Left cardiac atrium (tissue), 4 donors: Measurements from ENCODE around the gene CMC2. TPM values are rescaled to one million over a fixed set of nuclear protein-coding genes. Genes with fewer than 3 reads are reported as not detected.
A peak's percentile ranks its signal among the peaks of the same experiment; 100 is the strongest.

ENCODE experiments used
- ATAC-seq, 2 donors: fragments of 200-7000 bp; cut with Tn5 transposase; one replicate each; pipeline ENCODE4 v1.9.1; 2020; ENCODE audit warnings: mild to moderate bottlenecking in 2 of 2, moderate library complexity in 2 of 2
- DNase-seq: peaks from one replicate; pipeline ENCODE4 v3.0.0-alpha.2; 2020
- intact Hi-C, 2 donors: fragments of 100-400 bp; cut with DNase I; formaldehyde crosslinking; loops; one replicate each; pipeline versions ENCODE4 v1.14.1 to v1.15.1; 2022 to 2023
- total RNA-seq, 2 donors: library from RNA; stranded (reverse); fragmentation: NEBNext Ultra II Directional; extraction: Animal tissue kit (Norgen Biotek cat#: 25700); gene quantifications; one replicate each; pipeline ENCODE4 v1.2.1, GENCODE V29; 2021
- donor health status: DM: no; HTN: yes; CAD: no.
- donor health status: DM: no; HTN: yes; CAD: no; lungs with severe emphysema.
- donor health status: DM: yes; HTN: yes; CAD: no.
- donor health status: Dilated cardiomyopathy.

Gene CMC2
- total RNA-seq, 2 donors from 2014 or later = 129 to 139 TPM

DNA sequence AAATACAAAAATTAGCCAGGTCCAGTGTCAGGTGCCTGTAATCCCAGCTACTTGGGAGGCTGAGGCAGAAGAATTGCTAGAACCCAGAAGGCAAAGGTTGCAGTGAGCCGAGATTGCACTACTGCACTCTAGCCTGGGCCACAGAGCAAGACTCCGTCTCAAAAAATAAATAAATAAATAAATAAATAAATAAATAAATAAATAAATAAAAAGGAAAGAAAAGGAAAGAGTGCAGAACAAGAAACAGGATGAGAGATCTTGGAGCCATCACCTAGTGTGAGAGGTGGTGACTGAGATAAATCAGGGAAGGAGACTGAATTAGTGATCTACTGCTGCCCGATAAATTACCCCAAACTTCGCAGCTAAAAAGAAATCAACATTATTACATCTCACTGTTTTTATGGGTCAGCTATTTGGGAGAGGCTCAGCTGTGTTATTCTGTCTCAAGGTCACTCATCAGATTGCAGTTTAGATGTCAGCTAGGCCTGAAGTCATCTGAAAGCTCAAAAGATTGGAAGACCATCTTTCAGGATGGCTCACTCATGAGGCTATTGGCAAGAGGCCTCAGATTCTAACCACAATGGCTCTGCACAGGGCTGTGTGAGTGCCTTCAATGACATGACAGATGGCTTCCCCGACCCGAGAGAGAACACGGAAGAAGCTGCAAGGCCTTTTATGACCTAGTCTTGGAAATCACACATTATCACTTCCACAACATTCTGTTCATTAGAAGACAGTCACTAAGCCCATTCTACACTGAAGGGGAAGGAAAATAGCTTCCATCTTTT, 66.4 kb downstream of the CMC2 start:
- intact Hi-C loops = no loop called here
- ATAC-seq = no peak
- DNase-seq = no peak

DNA sequence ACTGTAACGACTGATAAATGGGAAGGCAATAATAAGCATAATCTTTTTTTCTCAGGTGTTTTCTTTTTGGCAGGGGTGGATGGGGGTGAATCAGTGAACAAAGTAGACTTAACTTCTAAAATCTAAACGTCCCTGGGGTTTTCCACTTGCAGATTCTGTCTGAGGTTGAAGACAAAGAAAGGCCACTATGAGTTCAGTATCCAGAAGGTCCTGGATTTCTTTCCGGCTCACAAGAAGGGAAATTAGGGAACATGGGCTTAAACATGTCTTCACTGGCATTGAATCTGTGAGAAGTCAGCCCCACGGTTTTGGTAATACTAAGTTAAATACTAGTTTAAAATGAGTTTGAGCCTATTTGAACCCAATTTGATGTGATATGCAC, 67.8 kb downstream of the CMC2 start:
- DNase-seq = no peak
- no peak for ATAC-seq
- intact Hi-C loops = no loop called here

GRCh38 chr16:80938004-80938878, 68.4 kb downstream of the CMC2 start:
- intact Hi-C loops = no loop called here
- ATAC-seq = peak; percentile 88 to 94
- peak; percentile 70 for DNase-seq

- DNase-seq (no peak), ATAC-seq (no peak)
- intact Hi-C loops = no loop called here
These were observed 70.3 kb downstream of the CMC2 start for GRCh38 chr16:80936410-80936809.

DNA sequence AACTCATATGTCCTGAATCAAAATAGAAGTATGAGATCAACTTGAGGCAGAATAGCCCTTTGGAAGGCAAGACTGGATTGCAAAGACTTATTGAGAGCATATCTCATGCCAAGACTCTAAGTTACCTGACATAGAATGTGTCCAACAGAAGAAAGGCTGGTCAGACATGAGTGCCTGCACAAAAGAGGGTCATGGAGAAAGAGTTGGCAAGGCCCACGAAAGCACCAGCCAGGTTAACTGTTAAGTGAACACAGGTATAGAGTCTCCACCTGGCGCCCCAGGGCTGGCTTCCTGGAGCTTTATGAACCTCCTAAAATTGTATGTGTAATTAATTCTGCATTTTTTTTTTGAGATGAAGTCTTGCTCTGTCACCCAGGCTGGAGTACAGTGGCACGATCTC, 71.0 kb downstream of the CMC2 start:
- no peak for ATAC-seq
- intact Hi-C loops = no loop called here

GRCh38 chr16:80932708-80933095, 74.0 kb downstream of the CMC2 start:
- ATAC-seq (peak; percentile 42 to 61), DNase-seq (peak; percentile 83)
- intact Hi-C loops = no loop called here

More for the DNA sequence above, 71.0 kb downstream of the CMC2 start:
- no peak for DNase-seq

DNA sequence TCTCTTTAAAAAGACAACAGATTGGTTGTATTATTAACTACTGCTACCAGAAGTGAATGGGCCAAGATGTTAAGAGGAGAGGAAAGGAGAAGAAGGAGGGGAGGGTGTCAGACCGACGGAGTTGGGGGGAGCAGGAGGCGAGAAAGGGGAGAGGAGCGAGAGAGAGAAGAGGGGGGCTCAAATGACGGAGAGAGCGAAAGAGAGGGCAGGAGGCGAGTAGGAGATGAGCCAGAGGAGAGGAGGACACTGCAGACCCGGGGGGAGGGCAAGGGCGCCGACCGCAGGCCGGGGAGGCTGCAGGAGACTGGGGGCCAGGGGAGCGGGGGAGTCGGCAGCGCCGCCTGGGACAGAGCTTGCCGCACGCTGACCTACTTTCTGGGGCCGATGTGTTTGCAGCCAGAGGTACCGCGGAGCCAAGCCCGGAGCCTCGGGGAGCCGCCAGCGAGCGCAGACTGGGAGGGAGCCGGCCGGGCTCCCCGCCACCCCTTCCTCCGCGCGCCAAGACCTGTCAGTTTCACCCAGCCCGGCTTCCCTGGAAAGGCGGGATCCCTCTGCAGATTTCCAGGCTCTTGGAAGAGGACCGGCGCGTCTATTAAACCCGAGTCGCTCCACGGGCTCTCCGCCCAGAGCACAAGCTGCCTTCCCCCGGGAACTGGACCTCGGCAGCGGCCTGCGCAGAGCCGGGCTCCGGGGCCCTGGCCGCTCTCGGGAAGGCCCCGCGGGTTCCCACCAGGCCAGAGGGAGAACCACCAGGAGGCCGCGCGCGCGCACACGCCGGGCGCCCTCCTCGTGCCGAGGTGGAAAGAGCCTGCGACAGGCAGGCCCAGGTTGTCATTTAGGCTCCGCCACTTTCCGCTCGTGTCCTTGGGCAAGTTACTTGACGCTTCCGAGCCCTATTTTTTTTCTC, 74.6 kb downstream of the CMC2 start:
- DNase-seq (peak; percentile 78), ATAC-seq (peak; percentile 91 to 92)

GRCh38 chr16:80924372-80924978, 82.2 kb downstream of the CMC2 start:
- DNase-seq (peak; percentile 51), ATAC-seq (peak; percentile 30 to 52)
- intact Hi-C loops = no loop called here

More for the DNA sequence above, 74.6 kb downstream of the CMC2 start:
- intact Hi-C loops = no loop called here

- DNase-seq = no peak
These were observed 83.3 kb downstream of the CMC2 start for GRCh38 chr16:80923356-80923755.

More at GRCh38 chr16:80923356-80923755, 83.3 kb downstream of the CMC2 start:
- ATAC-seq = no peak
- intact Hi-C loops = no loop called here

Other genes starting within 250 kb of the CMC2 start
- 1 to 10 TPM; 6.7 to 7.1 TPM for gene CDYL2, start 202.3 kb downstream of the CMC2 start, total RNA-seq
- 10 to 100 TPM; 13.7 to 15.2 TPM for gene CENPN, start 329 bp upstream of the CMC2 start, total RNA-seq
- gene ATMIN, start 29.0 kb upstream of the CMC2 start, total RNA-seq = 10 to 100 TPM; 19.4 to 21.3 TPM
- under 1 TPM; 0.27 to 0.34 TPM for gene C16orf46, start 70.4 kb upstream of the CMC2 start, total RNA-seq
- 10 to 100 TPM; 24.5 to 24.8 TPM for gene GCSH, start 89.5 kb upstream of the CMC2 start, total RNA-seq
- gene BCO1, start 231.8 kb upstream of the CMC2 start, total RNA-seq = under 1 TPM; 0.13 to 0.18 TPM